Measurements from ENCODE around the gene RNF20.
A peak's percentile ranks its signal among the peaks of the same experiment; 100 is the strongest.

GRCh38 chr9:101485924-101486692 lies 47.5 kb upstream of the RNF20 start:
- TF ChIP-seq CTCF (IDR thresholded peaks at IDR 0.05): no peak
- TF ChIP-seq POLR2A (IDR thresholded peaks at IDR 0.05): no peak
- peak in 1 of 2 donors; percentile 72 for TF ChIP-seq POLR2AphosphoS5 (IDR thresholded peaks at IDR 0.05; ENCODE audit: insufficient read depth in 1 of 2, low read depth in 1 of 2)
